Loucy (cell line): Measurements from ENCODE around the gene HPSE.

Experiments
- H2AFZ ChIP-seq: fragments of 200-600 bp; sonication (generic); 2 replicates; pipeline ENCODE4 v1.6.0; 2016; ENCODE audit warnings: antibody characterized with exemption, mild to moderate bottlenecking, low read length, moderate library complexity
- H3F3A ChIP-seq: fragments of 200-600 bp; 2 replicates; pipeline ENCODE4 v1.6.0; 2016; ENCODE audit warnings: antibody characterized with exemption, low read depth, mild to moderate bottlenecking
- H3K27me3 ChIP-seq: fragments of 200-600 bp; sonication (generic); 2 replicates; pipeline ENCODE4 v1.6.1; 2014; ENCODE audit warnings: low read length, mild to moderate bottlenecking; ENCODE audit not compliant: insufficient read depth, poor library complexity, severe bottlenecking
- H3K36me3 ChIP-seq: fragments of 200-600 bp; sonication (generic); 2 replicates; pipeline ENCODE4 v1.6.1; 2016; ENCODE audit warnings: low read length; ENCODE audit not compliant: insufficient read depth
- H3K4me1 ChIP-seq: fragments of 200-600 bp; sonication (generic); 2 replicates; pipeline ENCODE4 v1.5.1; 2014; ENCODE audit warnings: low read length, mild to moderate bottlenecking; ENCODE audit not compliant: insufficient read depth, poor library complexity, severe bottlenecking
- H3K4me2 ChIP-seq: fragments of 200-600 bp; sonication (generic); 2 replicates; pipeline ENCODE4 v1.6.0; 2014; ENCODE audit warnings: antibody characterized with exemption, low read length, low read depth, mild to moderate bottlenecking; ENCODE audit not compliant: poor library complexity, severe bottlenecking
- H3K4me3 ChIP-seq: fragments of 200-600 bp; sonication (generic); 2 replicates; pipeline ENCODE4 v1.5.1; 2014; ENCODE audit warnings: low read length, mild to moderate bottlenecking, mixed read lengths; ENCODE audit not compliant: poor library complexity, severe bottlenecking
- H3K79me2 ChIP-seq: fragments of 200-600 bp; sonication (generic); 2 replicates; pipeline ENCODE4 v1.6.1; 2014; ENCODE audit warnings: low read length; ENCODE audit not compliant: insufficient read depth
- H3K9ac ChIP-seq: fragments of 200-600 bp; sonication (generic); 2 replicates; pipeline ENCODE4 v1.6.0; 2014; ENCODE audit warnings: mild to moderate bottlenecking, low read depth, low read length, moderate library complexity; ENCODE audit not compliant: poor library complexity, severe bottlenecking
- H3K9me2 ChIP-seq: fragments of 200-600 bp; sonication (generic); replicated peaks from 2 replicates; pipeline ENCODE4 v1.6.1; 2016; ENCODE audit warnings: low read depth, low read length, mixed read lengths
- H3K9me3 ChIP-seq: fragments of 200-600 bp; sonication (generic); 2 replicates; pipeline ENCODE4 v1.6.1; 2014; ENCODE audit warnings: mild to moderate bottlenecking, antibody characterized with exemption, low read length, low read depth; ENCODE audit not compliant: insufficient read depth
- H4K20me1 ChIP-seq: fragments of 200-600 bp; sonication (generic); 2 replicates; pipeline ENCODE4 v1.6.0; 2014; ENCODE audit warnings: antibody characterized with exemption, low read length, mild to moderate bottlenecking; ENCODE audit not compliant: insufficient read depth, poor library complexity, severe bottlenecking
- EZH2phosphoT487 ChIP-seq: fragments of 200-600 bp; IDR thresholded peaks from 2 replicates; pipeline ENCODE4 v1.6.1; 2018; ENCODE audit warnings: antibody characterized with exemption, mild to moderate bottlenecking, moderate library complexity, borderline replicate concordance
- TF ChIP-seq, protein P1 (sequence below): fragments of 200-600 bp; sonication (generic); conservative IDR thresholded peaks from 2 replicates; pipeline ENCODE4 v1.5.1; 2014; ENCODE audit warnings: mild to moderate bottlenecking, antibody characterized with exemption, low read length

The HPSE gene

DNA sequence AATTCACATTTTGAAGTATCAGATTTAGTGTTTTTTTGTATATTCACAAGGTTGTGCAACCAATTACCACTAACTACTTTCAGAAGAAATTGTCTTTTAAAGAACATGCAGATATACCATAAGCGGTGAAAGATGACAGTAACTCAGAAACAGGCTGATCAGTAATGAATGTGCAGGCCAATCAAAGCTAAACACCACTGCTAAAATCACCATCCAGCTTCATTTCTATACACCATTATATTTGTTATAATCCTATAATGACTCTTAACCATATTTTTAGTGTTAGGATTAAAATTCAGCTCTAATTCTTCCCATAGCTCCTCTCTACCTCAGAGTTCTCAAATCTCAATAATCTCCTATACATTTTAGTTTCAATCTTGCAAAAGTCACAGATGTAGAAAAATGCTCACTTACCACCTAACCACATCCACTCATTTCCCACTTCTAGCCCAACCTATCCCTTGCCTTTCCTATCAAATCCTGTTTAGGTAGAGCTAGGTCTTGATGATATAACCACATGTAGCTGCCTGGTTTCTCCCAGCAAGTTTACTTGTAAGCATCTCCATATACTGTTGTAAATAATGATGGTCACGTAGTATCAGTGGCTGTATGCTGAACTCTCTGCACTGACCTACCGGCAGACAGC is 66.7 kb downstream of the HPSE start:
- H3F3A ChIP-seq: no peaks in the 10 kb centered on the region
- H3K9me2 ChIP-seq: no peaks in the 10 kb centered on the region
- no peaks in the 10 kb centered on the region for H3K9me3 ChIP-seq
- H3K4me3 ChIP-seq: no peak overlapping the region
- no peaks in the 10 kb centered on the region for H3K4me1 ChIP-seq
- no peak overlapping the region for H3K9ac ChIP-seq
- H3K79me2 ChIP-seq: no peaks in the 10 kb centered on the region
- H3K27me3 ChIP-seq: no peaks in the 10 kb centered on the region
- H3K4me2 ChIP-seq: no peak overlapping the region
- H3K36me3 ChIP-seq: peaks cover 5% of the 10 kb centered on the region; the same call in 1 of the 2 replicates
- no peak for TF ChIP-seq EZH2phosphoT487
- TF ChIP-seq, protein P1, sequence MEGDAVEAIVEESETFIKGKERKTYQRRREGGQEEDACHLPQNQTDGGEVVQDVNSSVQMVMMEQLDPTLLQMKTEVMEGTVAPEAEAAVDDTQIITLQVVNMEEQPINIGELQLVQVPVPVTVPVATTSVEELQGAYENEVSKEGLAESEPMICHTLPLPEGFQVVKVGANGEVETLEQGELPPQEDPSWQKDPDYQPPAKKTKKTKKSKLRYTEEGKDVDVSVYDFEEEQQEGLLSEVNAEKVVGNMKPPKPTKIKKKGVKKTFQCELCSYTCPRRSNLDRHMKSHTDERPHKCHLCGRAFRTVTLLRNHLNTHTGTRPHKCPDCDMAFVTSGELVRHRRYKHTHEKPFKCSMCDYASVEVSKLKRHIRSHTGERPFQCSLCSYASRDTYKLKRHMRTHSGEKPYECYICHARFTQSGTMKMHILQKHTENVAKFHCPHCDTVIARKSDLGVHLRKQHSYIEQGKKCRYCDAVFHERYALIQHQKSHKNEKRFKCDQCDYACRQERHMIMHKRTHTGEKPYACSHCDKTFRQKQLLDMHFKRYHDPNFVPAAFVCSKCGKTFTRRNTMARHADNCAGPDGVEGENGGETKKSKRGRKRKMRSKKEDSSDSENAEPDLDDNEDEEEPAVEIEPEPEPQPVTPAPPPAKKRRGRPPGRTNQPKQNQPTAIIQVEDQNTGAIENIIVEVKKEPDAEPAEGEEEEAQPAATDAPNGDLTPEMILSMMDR: no peak
- no peaks in the 10 kb centered on the region for H4K20me1 ChIP-seq
- no peak overlapping the region for H2AFZ ChIP-seq

DNA sequence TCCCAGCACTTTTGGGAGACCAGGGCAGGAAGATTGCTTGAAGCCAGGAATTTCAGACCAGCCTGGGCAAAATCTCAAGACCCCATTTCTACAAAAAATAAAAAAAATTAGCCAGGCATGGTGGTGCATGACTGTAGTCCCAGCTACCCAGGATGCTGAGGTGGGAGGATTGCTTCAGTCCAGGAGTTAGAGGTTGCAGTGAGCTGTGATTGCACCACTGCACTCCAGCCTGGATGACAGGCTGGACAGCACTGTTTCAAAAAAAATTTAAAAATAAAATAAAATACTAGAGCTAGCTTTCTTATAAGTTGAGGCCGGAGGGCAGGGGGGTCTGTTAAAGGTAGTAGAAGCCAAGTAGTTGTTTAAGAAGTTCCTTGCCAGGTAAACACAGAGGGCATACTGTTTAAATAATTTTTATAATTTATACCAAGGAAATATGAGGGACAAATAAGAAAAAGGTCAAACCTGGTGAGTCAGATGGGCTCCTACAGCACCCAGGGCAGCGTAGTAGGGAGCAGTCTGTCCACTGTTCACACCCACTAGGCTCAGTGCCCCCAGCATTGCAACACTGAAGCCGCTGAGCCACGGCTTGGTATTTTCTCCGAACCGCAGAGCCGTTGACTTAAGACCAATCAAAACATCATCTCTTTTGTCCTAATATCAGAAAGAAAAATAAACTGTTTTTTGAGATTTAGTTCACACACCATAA is 67.4 kb downstream of the HPSE start:
- no peak overlapping the region for H3K4me3 ChIP-seq
- H2AFZ ChIP-seq: no peak overlapping the region
- H3K79me2 ChIP-seq: no peaks in the 10 kb centered on the region
- no peak overlapping the region for H3K4me2 ChIP-seq
- no peaks in the 10 kb centered on the region for H3K9me3 ChIP-seq
- no peak for TF ChIP-seq EZH2phosphoT487
- peaks cover 5% of the 10 kb centered on the region; the same call in 1 of the 2 replicates for H3K36me3 ChIP-seq
- no peaks in the 10 kb centered on the region for H4K20me1 ChIP-seq
- no peak overlapping the region for H3K9ac ChIP-seq
- H3K9me2 ChIP-seq: no peaks in the 10 kb centered on the region
- H3K27me3 ChIP-seq: no peaks in the 10 kb centered on the region
- no peaks in the 10 kb centered on the region for H3K4me1 ChIP-seq
- H3F3A ChIP-seq: no peaks in the 10 kb centered on the region

DNA sequence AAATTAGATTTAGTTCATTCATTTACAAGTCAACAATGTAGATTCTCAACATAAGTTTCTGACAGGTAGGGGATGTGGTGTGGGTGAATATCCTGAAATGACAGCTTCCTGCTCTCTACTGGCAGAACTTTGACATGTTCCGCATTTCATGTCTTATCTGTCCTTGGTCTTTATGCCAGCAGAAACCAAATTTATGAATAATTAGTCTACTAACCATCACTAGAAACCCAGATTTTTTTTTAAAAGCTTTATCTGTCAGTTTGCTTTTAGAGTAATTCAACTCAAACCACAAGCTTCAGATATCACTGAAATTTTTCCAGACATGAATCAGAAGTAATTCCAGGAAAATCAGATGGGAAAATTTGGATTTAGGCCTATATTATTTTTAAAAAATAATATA is 68.0 kb downstream of the HPSE start:
- H3K9ac ChIP-seq: no peak overlapping the region
- H3K9me2 ChIP-seq: no peaks in the 10 kb centered on the region
- no peaks in the 10 kb centered on the region for H3K79me2 ChIP-seq
- no peaks in the 10 kb centered on the region for H4K20me1 ChIP-seq
- H3K36me3 ChIP-seq: peaks cover 5% of the 10 kb centered on the region; the same call in 1 of the 2 replicates
- H3K4me3 ChIP-seq: no peak overlapping the region
- no peak overlapping the region for H3K4me2 ChIP-seq
- TF ChIP-seq, protein P1: no peak
- no peak for TF ChIP-seq EZH2phosphoT487
- H3F3A ChIP-seq: no peaks in the 10 kb centered on the region
- no peak overlapping the region for H2AFZ ChIP-seq
- no peaks in the 10 kb centered on the region for H3K4me1 ChIP-seq
- no peaks in the 10 kb centered on the region for H3K9me3 ChIP-seq
- H3K27me3 ChIP-seq: no peaks in the 10 kb centered on the region
